H1 (cell line): ENCODE measurements around the gene RPL7A. TPM values are rescaled to one million over a fixed set of nuclear protein-coding genes. Genes with fewer than 3 reads are reported as not detected.
A peak's percentile ranks its signal among the peaks of the same experiment; 100 is the strongest.

Source experiments
- CTCF ChIA-PET: fragments of 300-600 bp; sonication (Branson Sonifier 250); formaldehyde crosslinking; loops from one replicate; lab custom pipeline; 2021; ENCODE audit not compliant: partially characterized antibody; lab: Charles Lee
- POLR2A ChIA-PET: fragments of 300-600 bp; sonication (Branson Sonifier 250); formaldehyde crosslinking; loops from one replicate; lab custom pipeline; 2021; ENCODE audit warnings: inconsistent platforms; ENCODE audit not compliant: partially characterized antibody; lab: Charles Lee
- DNase-seq, 2 experiments: peaks; one replicate each; pipeline versions ENCODE4 v3.0.0 to v3.0.0-alpha.2; 2010 to 2022; ENCODE audit warnings: low spot score in 2 of 2, low read depth in 1 of 2, mixed read lengths in 1 of 2
- FAIRE-seq: peaks from 2 replicates; lab custom pipeline; 2011; peaks lifted over from hg19 to GRCh38; lab: Jason Lieb, UNC
- H2AFZ ChIP-seq: 2 replicates; pipeline ENCODE4 v1.8.1; 2012; ENCODE audit warnings: low read length, inconsistent platforms
- H2AK5ac ChIP-seq: 2 replicates; pipeline ENCODE4 v1.6.1; 2013; ENCODE audit warnings: low read depth, low read length
- H2BK120ac ChIP-seq: replicated peaks from 2 replicates; pipeline ENCODE3; 2013; ENCODE audit warnings: low read depth, low read length, inconsistent platforms
- H2BK12ac ChIP-seq: 2 replicates; pipeline ENCODE4 v1.6.1; 2013; ENCODE audit warnings: low read depth, low read length
- H2BK15ac ChIP-seq: 2 replicates; pipeline ENCODE4 v1.6.1; 2013; ENCODE audit warnings: low read length
- H2BK20ac ChIP-seq: 2 replicates; pipeline ENCODE4 v1.6.1; 2013; ENCODE audit warnings: low read length
- H2BK5ac ChIP-seq: 2 replicates; pipeline ENCODE4 v1.6.1; 2013; ENCODE audit warnings: low read depth, low read length
- H3K14ac ChIP-seq: 2 replicates; pipeline ENCODE4 v1.6.1; 2013; ENCODE audit warnings: inconsistent platforms; ENCODE audit not compliant: insufficient read length
- H3K18ac ChIP-seq: 2 replicates; pipeline ENCODE4 v1.6.1; 2013; ENCODE audit warnings: low read length; ENCODE audit errors: extremely low read depth
- H3K23ac ChIP-seq: 2 replicates; pipeline ENCODE4 v1.6.1; 2013; ENCODE audit warnings: inconsistent platforms; ENCODE audit not compliant: insufficient read length
- H3K23me2 ChIP-seq: 2 replicates; pipeline ENCODE4 v1.6.1; 2013; ENCODE audit warnings: low read depth, low read length
- H3K27ac ChIP-seq: 2 replicates; pipeline ENCODE4 v1.6.1; 2011; ENCODE audit warnings: low read depth, low read length, inconsistent platforms
- H3K27me3 ChIP-seq, 4 experiments: replicated peaks in 1 of 4; 1 replicate in 1 of 4; 2 replicates in 3 of 4; pipeline versions ENCODE4 v1.6.1 to v1.8.1; 2011 to 2013; ENCODE audit warnings: low read length in 3 of 4, mild to moderate bottlenecking in 3 of 4, inconsistent platforms in 2 of 4, mixed read lengths in 2 of 4, moderate library complexity in 1 of 4; ENCODE audit not compliant: control insufficient read depth in 3 of 4, insufficient read depth in 3 of 4; ENCODE audit errors: extremely low read depth in 1 of 4
- H3K36me3 ChIP-seq, 4 experiments: 2 replicates each; pipeline versions ENCODE4 v1.6.1 to v1.8.1; 2011 to 2013; ENCODE audit warnings: mild to moderate bottlenecking in 4 of 4, low read length in 3 of 4, moderate library complexity in 2 of 4, control low read depth in 1 of 4, inconsistent platforms in 1 of 4; ENCODE audit not compliant: insufficient read depth in 4 of 4, control insufficient read depth in 2 of 4
- H3K4ac ChIP-seq: replicated peaks from 2 replicates; pipeline ENCODE3; 2013; ENCODE audit warnings: low read length, low read depth, mixed read lengths, inconsistent platforms; ENCODE audit not compliant: insufficient read length
- H3K4me1 ChIP-seq, 4 experiments: replicated peaks in 1 of 4; 1 replicate in 1 of 4; 2 replicates in 3 of 4; pipeline versions ENCODE4 v1.6.1 to v1.8.1; 2011 to 2013; ENCODE audit warnings: low read length in 3 of 4, inconsistent platforms in 2 of 4, mixed read lengths in 1 of 4; ENCODE audit not compliant: insufficient read depth in 4 of 4, control insufficient read depth in 3 of 4
- H3K4me2 ChIP-seq, 2 experiments: 2 replicates each; pipeline versions ENCODE4 v1.6.1 to v1.8.1; 2011 to 2013; ENCODE audit warnings: low read depth in 2 of 2, low read length in 2 of 2, control low read depth in 1 of 2, inconsistent platforms in 1 of 2, mild to moderate bottlenecking in 1 of 2; ENCODE audit not compliant: insufficient read depth in 1 of 2
- H3K4me3 ChIP-seq, 4 experiments: fragments of 200-600, 300-600 bp in 1 of 4; sonication (generic), shearing (Covaris generic), sonication (Bioruptor Twin) in 1 of 4; 2 replicates each; pipeline versions ENCODE4 v1.5.1 to v1.8.1; 2011 to 2016; ENCODE audit warnings: low read length in 4 of 4, low read depth in 3 of 4, control low read depth in 2 of 4, inconsistent platforms in 2 of 4, mild to moderate bottlenecking in 2 of 4, mixed read lengths in 1 of 4, moderate library complexity in 1 of 4; ENCODE audit not compliant: insufficient read depth in 2 of 4; ENCODE audit errors: extremely low read depth in 1 of 4
- H3K56ac ChIP-seq: replicated peaks from 2 replicates; pipeline ENCODE3; 2013; ENCODE audit warnings: low read depth, mild to moderate bottlenecking, mixed read lengths, low read length, inconsistent platforms; ENCODE audit not compliant: insufficient read length
- H3K79me1 ChIP-seq: 2 replicates; pipeline ENCODE4 v1.6.1; 2013; ENCODE audit warnings: low read depth, low read length, control low read depth
- H3K79me2 ChIP-seq, 2 experiments: 2 replicates each; pipeline versions ENCODE4 v1.6.1 to v1.8.1; 2012 to 2013; ENCODE audit warnings: low read length in 2 of 2, mild to moderate bottlenecking in 2 of 2, inconsistent platforms in 1 of 2; ENCODE audit not compliant: insufficient read depth in 2 of 2, control insufficient read depth in 1 of 2
- H3K9ac ChIP-seq, 4 experiments: replicated peaks in 1 of 4; 1 replicate in 1 of 4; 2 replicates in 3 of 4; pipeline versions ENCODE4 v1.6.1 to v1.8.1; 2011 to 2013; ENCODE audit warnings: low read depth in 3 of 4, low read length in 3 of 4, control low read depth in 2 of 4, mild to moderate bottlenecking in 2 of 4, moderate library complexity in 2 of 4, inconsistent platforms in 1 of 4; ENCODE audit errors: extremely low read depth in 1 of 4
- H3K9me3 ChIP-seq, 2 experiments: 2 replicates each; pipeline versions ENCODE4 v1.6.1 to v1.8.1; 2012 to 2013; ENCODE audit warnings: mild to moderate bottlenecking in 2 of 2, moderate library complexity in 2 of 2, control low read depth in 1 of 2, inconsistent platforms in 1 of 2, low read depth in 1 of 2, low read length in 1 of 2, mixed read lengths in 1 of 2; ENCODE audit not compliant: insufficient read depth in 2 of 2
- H4K20me1 ChIP-seq, 2 experiments: replicated peaks in 1 of 2; 2 replicates each; pipeline versions ENCODE3 to v1.8.1; 2011 to 2013; ENCODE audit warnings: inconsistent platforms in 2 of 2, low read length in 2 of 2, mild to moderate bottlenecking in 1 of 2; ENCODE audit not compliant: insufficient read depth in 2 of 2, control insufficient read depth in 1 of 2
- H4K5ac ChIP-seq: 2 replicates; pipeline ENCODE4 v1.6.1; 2013; ENCODE audit warnings: low read length, low read depth, mixed read lengths, inconsistent platforms; ENCODE audit not compliant: insufficient read length
- H4K8ac ChIP-seq: 2 replicates; pipeline ENCODE4 v1.8.0; 2013; ENCODE audit warnings: mild to moderate bottlenecking, moderate library complexity, low read length, inconsistent platforms; ENCODE audit not compliant: insufficient read depth; ENCODE audit errors: extremely low read depth
- H4K91ac ChIP-seq: replicated peaks from 2 replicates; pipeline ENCODE3; 2013; ENCODE audit warnings: low read length, mixed read lengths, inconsistent platforms; ENCODE audit not compliant: insufficient read length
- ASH2L ChIP-seq: fragments of 200-600, 300-600 bp; sonication (generic); IDR thresholded peaks from one replicate; pipeline ENCODE4 v1.7.1; 2017; ENCODE audit warnings: low read length
- ATF2 ChIP-seq: IDR thresholded peaks from 2 replicates; pipeline ENCODE4 v1.6.1; 2012; ENCODE audit warnings: low read length, inconsistent platforms
- BRCA1 ChIP-seq: IDR thresholded peaks from 2 replicates; pipeline ENCODE4 v1.6.1; 2012; ENCODE audit warnings: low read depth, low read length, improper control_type of control experiment
- CBX5 ChIP-seq: fragments of 300-800, 300-1000 bp; sonication (generic); IDR thresholded peaks from 2 replicates; pipeline ENCODE4 v1.7.1; 2016; ENCODE audit warnings: antibody characterized with exemption, low read length, low read depth
- CEBPB ChIP-seq: IDR thresholded peaks from 2 replicates; pipeline ENCODE4 v1.6.1; 2012; ENCODE audit warnings: low read depth, low read length
- MAX ChIP-seq: IDR thresholded peaks from 2 replicates; pipeline ENCODE4 v1.6.1; 2012; ENCODE audit warnings: inconsistent platforms
- POU5F1 ChIP-seq: IDR thresholded peaks from 2 replicates; pipeline ENCODE4 v1.6.1; 2011; ENCODE audit warnings: low read depth, mild to moderate bottlenecking, low read length, moderate library complexity
- SAP30 ChIP-seq: fragments of 300-600 bp; sonication (generic); IDR thresholded peaks from 2 replicates; pipeline ENCODE4 v1.7.1; 2012; ENCODE audit warnings: low read length, moderate library complexity, mild to moderate bottlenecking, inconsistent platforms; ENCODE audit not compliant: insufficient read depth, insufficient replicate concordance
- SIN3A ChIP-seq, 2 experiments: IDR thresholded peaks in 1 of 2; conservative IDR thresholded peaks in 1 of 2; 2 replicates each; pipeline ENCODE4 v1.6.1; 2011 to 2012; ENCODE audit warnings: low read length in 2 of 2, improper control_type of control experiment in 1 of 2, low read depth in 1 of 2, mild to moderate bottlenecking in 1 of 2
- TBP ChIP-seq: IDR thresholded peaks from 2 replicates; pipeline ENCODE4 v1.6.1; 2011; ENCODE audit warnings: low read depth, low read length, improper control_type of control experiment
- YY1 ChIP-seq: IDR thresholded peaks from 2 replicates; pipeline ENCODE4 v1.6.1; 2011; ENCODE audit warnings: low read depth, mild to moderate bottlenecking, low read length
- WGBS, 2 experiments: shearing (Covaris generic) in 1 of 2; methylation state at CpG; one replicate each; pipeline versions ENCODE4 v1.1.6 to v1.1.7; 2013 to 2015; ENCODE audit warnings: low lambda C conversion rate in 2 of 2, mixed read lengths in 2 of 2, inconsistent platforms in 1 of 2, low coverage in 1 of 2, missing lambda C conversion rate in 1 of 2; ENCODE audit not compliant: insufficient replicate concordance in 2 of 2, insufficient coverage in 1 of 2, insufficient read length in 1 of 2; ENCODE audit errors: extremely low coverage in 1 of 2, missing lambda C conversion rate in 1 of 2; 5-methylcytosine and 5-hydroxymethylcytosine counted together
- polyA plus RNA-seq, 7 experiments: library from polyadenylated mRNA; depleted of rRNA in 3 of 7; stranded (reverse) in 5 of 7; unstranded in 2 of 7; fragments of >200 nt in 5 of 7; fragments of 200-250 nt in 2 of 7; gene quantifications; 1 replicate in 5 of 7; 2 replicates in 1 of 7; 4 replicates in 1 of 7; pipeline versions ENCODE4 v1.2.1 to v1.2.3, GENCODE V29; 2011 to 2013; ENCODE audit warnings: missing spikeins in 2 of 7, mixed read lengths in 2 of 7
- total RNA-seq: library from RNA; stranded (reverse); fragmentation: NEBNext Ultra II Directional; extraction: Animal tissue kit (Norgen Biotek cat#: 25700); gene quantifications from 2 replicates; pipeline ENCODE4 v1.2.1, GENCODE V29; 2021

RPL7A gene
- total and polyA plus RNA-seq, 2 of the 8 experiments (the other 6 are each of a cell fraction or from before 2014, with no cell fraction given): 2,578 to 2,783 TPM

GRCh38 chr9:133372144-133372543 is 24.1 kb downstream of the RPL7A start:
- Histone ChIP-seq H3K18ac (no peak overlapping the region), H2BK20ac (no peak overlapping the region), H2BK15ac (no peak overlapping the region), H3K23ac (no peak overlapping the region), H2AFZ (no peak overlapping the region), H3K56ac (no peak overlapping the region), H4K20me1 (peaks cover 33 to 63% of the 10 kb centered on the region in 2 experiments), H2AK5ac (no peak overlapping the region), H4K91ac (no peak overlapping the region), H4K5ac (no peak overlapping the region), H3K9ac (no peak overlapping the region), H3K79me2 (peaks cover 23 to 82% of the 10 kb centered on the region in 2 experiments), H3K79me1 (peaks cover 30% of the 10 kb centered on the region), H2BK5ac (peak overlapping the region; percentile 52; the same call in 1 of the 2 replicates), H2BK120ac (no peak overlapping the region), H3K9me3 (no peaks in the 10 kb centered on the region; a peak in 1 of 4 replicates), H3K27ac (no peak overlapping the region), H3K4me1 (peaks cover 0 to 5% (median 0%) of the 10 kb centered on the region in 4 experiments; a peak in 1 of 7 replicates), H2BK12ac (no peak overlapping the region), H3K36me3 (peaks cover 0 to 13% (median 8%) of the 10 kb centered on the region in 4 experiments; a peak in 5 of 8 replicates), H3K23me2 (peaks cover 8% of the 10 kb centered on the region; the same call in 1 of the 2 replicates), H3K4me2 (no peak overlapping the region), H4K8ac (no peak overlapping the region), H3K4me3 (no peak overlapping the region), H3K14ac (no peak overlapping the region), H3K27me3 (peaks cover 0 to 5% (median 4%) of the 10 kb centered on the region in 4 experiments; a peak in 5 of 7 replicates), H3K4ac (no peak overlapping the region)
- POLR2A ChIA-PET: interaction anchor here (1.3 to 19.9 kb wide), 3 partner anchors 9 to 29 kb away, joined by 5 to 461 read pairs (median 15); partner anchors contain the start of genes MED22, RPL7A, SURF1 and SURF2
- TF ChIP-seq CEBPB (no peak), SAP30 (no peak), BRCA1 (no peak), TBP (no peak), ATF2 (no peak), CBX5 (no peak), POU5F1 (no peak), SIN3A (conservative IDR thresholded peaks at IDR 0.05 in 1 of 2, IDR thresholded peaks at IDR 0.05 in 1 of 2; ENCODE audit: low read depth in 1 of 2, low read length in 2 of 2) (no peak), MAX (no peak), ASH2L (no peak), YY1 (no peak)
- CTCF ChIA-PET: interaction anchor here (0.7 to 10.1 kb wide), 14 partner anchors 9 to 114 kb away, joined by 3 to 90 read pairs (median 3); partner anchors contain the start of genes SURF1 and SURF2
- FAIRE-seq (no peak), DNase-seq (no peak)
- WGBS, 2 experiments: 83% methylated on average over 7 of the region's 7 CpGs; no CpG with 5 or more reads in 1 of the 2 experiments
